ENCODE data around the gene BMP5. TPM values are rescaled to one million over a fixed set of nuclear protein-coding genes. Genes with fewer than 3 reads are reported as not detected.

BMP5 gene
- total and polyA plus RNA-seq, 10 of the 15 experiments (the other 5 are each of a cell fraction or from before 2014, with no cell fraction given): not detected

DNA sequence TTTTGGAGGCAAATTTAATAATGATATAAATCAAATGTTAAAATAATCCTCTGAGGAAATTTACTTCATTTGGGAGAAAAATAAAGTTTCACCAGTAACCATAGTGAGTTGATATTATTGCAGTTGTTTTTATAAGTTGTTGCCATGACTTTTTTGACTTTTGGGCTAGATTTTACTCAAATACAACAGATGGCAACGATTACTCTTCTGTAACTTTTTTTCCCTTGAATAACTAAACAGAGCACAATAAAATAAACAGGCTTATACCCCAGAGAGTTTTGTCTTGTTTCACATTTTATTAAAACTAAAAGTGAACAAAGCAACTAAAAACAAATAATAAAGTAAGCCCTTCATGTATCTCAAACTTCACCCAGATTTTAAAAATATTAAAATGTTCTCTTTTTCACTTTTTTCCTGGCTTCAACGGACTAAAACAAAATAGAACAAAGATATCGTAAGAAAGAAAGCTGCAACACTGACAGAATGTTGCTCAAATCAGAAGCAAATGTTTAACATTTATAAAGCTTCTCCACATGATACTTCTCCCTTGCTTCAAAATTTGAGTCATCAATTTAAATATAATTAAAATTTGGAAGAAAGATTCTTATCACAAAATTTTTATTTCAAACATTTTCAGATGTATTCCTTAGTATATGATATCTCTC lies 42.5 kb upstream of the BMP5 start:
- no peak overlapping the region for H3K9ac ChIP-seq (ENCODE audit: control insufficient read depth, insufficient read depth, low read length)
- BruUV-seq (replicated peaks): no TSS peak
- TF ChIP-seq ZNF384 (IDR thresholded peaks at IDR 0.05; ENCODE audit: borderline replicate concordance, low read depth, low read length): no peak
- no peak for TF ChIP-seq ZNF207 (IDR thresholded peaks at IDR 0.05; ENCODE audit: borderline replicate concordance)
- TF ChIP-seq, protein P1, sequence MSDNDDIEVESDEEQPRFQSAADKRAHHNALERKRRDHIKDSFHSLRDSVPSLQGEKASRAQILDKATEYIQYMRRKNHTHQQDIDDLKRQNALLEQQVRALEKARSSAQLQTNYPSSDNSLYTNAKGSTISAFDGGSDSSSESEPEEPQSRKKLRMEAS (IDR thresholded peaks at IDR 0.05; ENCODE audit: low read depth, low read length): no peak
- TF ChIP-seq POLR2A (IDR thresholded peaks at IDR 0.05; ENCODE audit: low read depth, low read length): no peak
- no peak for TF ChIP-seq MYC (IDR thresholded peaks at IDR 0.05; ENCODE audit: insufficient read depth, insufficient read length, insufficient replicate concordance, low read length, severe bottlenecking)
- TF ChIP-seq, protein P2, sequence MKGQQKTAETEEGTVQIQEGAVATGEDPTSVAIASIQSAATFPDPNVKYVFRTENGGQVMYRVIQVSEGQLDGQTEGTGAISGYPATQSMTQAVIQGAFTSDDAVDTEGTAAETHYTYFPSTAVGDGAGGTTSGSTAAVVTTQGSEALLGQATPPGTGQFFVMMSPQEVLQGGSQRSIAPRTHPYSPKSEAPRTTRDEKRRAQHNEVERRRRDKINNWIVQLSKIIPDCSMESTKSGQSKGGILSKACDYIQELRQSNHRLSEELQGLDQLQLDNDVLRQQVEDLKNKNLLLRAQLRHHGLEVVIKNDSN (IDR thresholded peaks at IDR 0.05; ENCODE audit: borderline replicate concordance, extremely low read length, insufficient read depth, low read depth, low read length): no peak
- no peak for TF ChIP-seq GATAD2B (conservative IDR thresholded peaks at IDR 0.05; ENCODE audit: low read depth)
- TF ChIP-seq CREB1 (IDR thresholded peaks at IDR 0.05; ENCODE audit: low read depth): no peak
- no peaks in the 10 kb centered on the region for H4K20me1 ChIP-seq (ENCODE audit: control insufficient read depth, insufficient read depth)
- no peak for FAIRE-seq
- POLR2A ChIA-PET: no interaction called here
- H3K27me3 ChIP-seq (replicated peaks in 1 of 2; ENCODE audit: control insufficient read depth in 2 of 2, insufficient read depth in 2 of 2, low read length in 1 of 2): no peaks in the 10 kb centered on the region
- SMC1A ChIA-PET (ENCODE audit: uncharacterized antibody, unreplicated experiment): no interaction called here
- RAD21 ChIA-PET (ENCODE audit: unreplicated experiment): no interaction called here
- WGBS (ENCODE audit: insufficient coverage, insufficient replicate concordance, low lambda C conversion rate, missing lambda C conversion rate): 19% methylated on average over 3 of the region's 3 CpGs
- no peak overlapping the region for H3K4me2 ChIP-seq (ENCODE audit: control insufficient read depth, insufficient read depth)
- H3K27ac ChIP-seq (ENCODE audit: control insufficient read depth, insufficient read depth): no peak overlapping the region
- intact Hi-C loops (cut with micrococcal nuclease; ENCODE audit: unreplicated experiment): no loop called here
- H3K4me1 ChIP-seq (ENCODE audit: control insufficient read depth, insufficient read depth, low read length): no peaks in the 10 kb centered on the region
- DNase-seq (ENCODE audit: low read depth, low spot score): no peak
- H2AFZ ChIP-seq (ENCODE audit: control insufficient read depth, low read depth, low read length): no peak overlapping the region
- in situ Hi-C loops (cut with MboI): no loop called here
- H3K4me3 ChIP-seq: no peak overlapping the region
- no peaks in the 10 kb centered on the region for H3K36me3 ChIP-seq (ENCODE audit: control insufficient read depth in 2 of 2, insufficient read depth in 2 of 2, low read length in 1 of 2)
- H3K9me3 ChIP-seq (replicated peaks; ENCODE audit: control insufficient read depth, insufficient read depth, low read length): no peaks in the 10 kb centered on the region
- ATAC-seq: no peak
- H3K79me2 ChIP-seq (ENCODE audit: control insufficient read depth, insufficient read depth, low read length): no peaks in the 10 kb centered on the region
- CTCF ChIA-PET: no interaction called here

All from GM12878 (cell line).